Activated CD8-positive, alpha-beta memory T cell treated with anti-CD3 and anti-CD28 coated beads for 4 hours (primary cell): ENCODE measurements around the gene SYCP2L.
A peak's percentile ranks its signal among the peaks of the same experiment; 100 is the strongest.
"Not testable (repeated sequence)": the region's sequence is repeated elsewhere in the genome, so short reads cannot be mapped to it uniquely, and the experiment has no call there.

Experiments used
- DNase-seq, 2 donors: peaks; one replicate each; pipeline ENCODE4 v3.0.0-alpha.2; 2020; ENCODE audit warnings: low read depth in 2 of 2

Gene SYCP2L

DNA sequence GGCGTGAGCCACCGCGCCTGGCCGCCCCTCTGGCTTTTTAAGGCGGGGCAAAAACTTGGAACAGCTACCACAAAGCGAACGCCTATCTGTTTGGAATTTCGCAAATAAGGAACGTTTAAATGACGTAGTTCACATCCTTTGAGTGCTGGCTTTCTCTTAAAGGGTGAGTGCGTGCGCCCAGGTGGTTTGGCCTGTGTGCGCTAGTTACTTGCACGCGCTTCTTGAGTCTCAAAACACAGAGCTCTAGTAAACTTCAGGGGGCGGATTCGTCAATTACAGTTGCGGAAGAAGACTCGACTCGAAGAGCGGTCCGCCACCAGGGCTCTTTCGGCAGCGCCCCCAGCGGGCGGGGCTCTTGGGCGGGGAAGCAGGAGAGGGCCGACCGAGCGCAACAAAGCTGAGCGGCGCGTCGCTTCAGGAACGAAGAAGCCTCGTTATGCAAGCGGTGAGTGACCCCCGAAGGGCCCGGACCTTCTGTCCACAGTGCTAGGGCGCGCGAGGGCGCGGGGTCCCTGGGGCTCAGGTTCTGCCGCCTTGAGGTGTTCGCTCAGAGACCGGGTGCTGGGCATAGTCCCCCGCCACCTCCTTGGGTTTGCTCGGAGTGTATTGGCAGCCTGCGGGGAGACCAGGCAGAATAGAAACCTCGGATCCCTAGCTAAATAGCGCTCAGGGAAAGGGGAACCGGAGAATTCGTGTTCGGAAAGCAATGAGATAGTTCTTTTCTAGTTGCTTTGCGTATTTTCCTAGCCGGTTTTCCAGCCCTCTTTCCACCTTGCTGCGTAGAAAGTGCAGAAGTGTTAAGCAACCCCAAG, at the start of gene SYCP2L:
Gene SYCP2L (plus strand): TSS at position 362 of the 812 bp plus-strand sequence. CDS start 75 bp downstream, at position 437.
- no peak for DNase-seq

GRCh38 chr6:10837622-10837994, 49.2 kb upstream of the SYCP2L start:
- no peak for DNase-seq

- DNase-seq: peak; percentile 72 to 74
Observed at GRCh38 chr6:10837995-10838793, 48.7 kb upstream of the SYCP2L start, which contains the start of gene MAK. MAK (minus strand) TSS chr6:10838539; CDS start chr6:10830648, 7,891 bp downstream.

- DNase-seq: no peak
Observed at GRCh38 chr6:10838794-10839333, 48.0 kb upstream of the SYCP2L start.

DNA sequence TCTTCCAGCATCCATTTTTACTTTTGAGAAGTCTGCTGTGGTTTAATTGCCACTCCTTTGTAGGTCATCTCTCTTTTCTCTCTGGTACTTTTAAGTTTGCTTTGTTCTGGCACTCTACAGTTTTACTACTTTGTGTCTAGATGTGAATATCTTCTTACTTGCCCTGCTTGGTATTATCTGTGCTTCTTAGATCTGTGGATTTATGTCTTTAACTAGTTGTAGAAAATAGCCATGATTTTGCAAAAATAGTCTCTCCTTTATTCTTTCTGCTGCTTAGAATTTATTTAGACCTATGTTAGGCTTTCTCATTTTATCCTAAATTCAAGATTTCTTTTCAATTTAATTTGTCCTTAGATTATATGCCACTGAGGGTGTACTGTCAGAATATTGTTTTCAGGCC, 43.3 kb upstream of the SYCP2L start:
- no peak for DNase-seq

DNA sequence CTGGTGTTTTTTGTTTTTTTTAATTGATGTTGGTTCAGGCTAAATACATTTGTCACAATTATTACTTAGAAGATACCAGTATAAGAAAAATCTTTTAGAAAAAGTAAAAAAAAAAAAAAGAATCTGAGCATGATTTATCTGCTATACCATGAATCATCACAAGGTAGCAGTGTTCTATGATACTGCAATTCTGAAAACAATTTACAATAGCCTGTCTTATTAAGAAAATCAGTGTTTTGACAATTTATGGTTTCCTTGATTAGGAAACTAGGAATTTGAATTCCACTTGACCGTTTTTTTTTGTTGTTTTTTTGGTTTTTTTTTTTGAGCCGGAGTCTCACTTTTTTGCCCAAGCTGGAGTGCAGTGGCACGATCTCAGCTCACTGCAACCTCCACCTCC, 39.2 kb upstream of the SYCP2L start:
- DNase-seq: no peak

DNA sequence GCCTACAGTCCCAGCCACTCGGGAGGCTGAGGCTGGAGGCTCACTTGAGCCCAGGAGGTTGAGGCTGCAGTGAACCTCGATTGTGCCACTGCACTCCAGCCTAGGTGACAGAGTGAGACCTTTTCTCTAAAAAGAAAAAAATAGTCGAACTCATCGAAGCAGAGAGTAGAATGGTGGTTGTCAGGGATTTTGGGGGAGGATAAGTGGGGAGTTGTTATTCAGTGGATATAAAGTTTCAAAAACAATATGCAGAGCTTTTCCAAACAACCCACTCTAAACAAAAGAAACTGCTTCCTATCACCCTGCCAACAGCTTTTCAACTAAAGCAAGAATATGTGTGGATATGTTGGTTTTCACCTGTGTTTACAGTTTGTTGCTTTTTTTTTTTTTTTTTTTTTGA, 37.0 kb upstream of the SYCP2L start:
- DNase-seq: no peak

DNA sequence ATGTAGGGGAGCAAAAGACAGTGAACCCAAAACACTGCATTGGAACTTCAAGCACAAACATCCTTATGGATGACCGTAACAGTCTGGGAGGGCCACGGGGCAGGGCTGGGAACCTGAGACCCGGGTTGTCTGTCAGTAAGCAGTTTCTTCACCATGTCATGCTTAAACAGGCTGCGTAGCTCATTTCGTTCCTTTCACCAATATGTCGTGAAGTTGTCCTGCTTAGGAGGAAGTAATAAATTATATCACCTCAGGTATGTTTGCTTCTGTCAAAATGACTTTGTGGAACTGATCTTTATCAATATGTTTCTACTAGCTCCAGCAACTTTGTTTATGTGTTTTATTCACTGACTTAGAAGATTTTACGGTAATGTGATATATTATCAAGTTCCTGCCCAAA, 36.1 kb upstream of the SYCP2L start:
- no peak for DNase-seq

- DNase-seq: no peak
Observed at GRCh38 chr6:10852361-10852960, 34.4 kb upstream of the SYCP2L start.

DNA sequence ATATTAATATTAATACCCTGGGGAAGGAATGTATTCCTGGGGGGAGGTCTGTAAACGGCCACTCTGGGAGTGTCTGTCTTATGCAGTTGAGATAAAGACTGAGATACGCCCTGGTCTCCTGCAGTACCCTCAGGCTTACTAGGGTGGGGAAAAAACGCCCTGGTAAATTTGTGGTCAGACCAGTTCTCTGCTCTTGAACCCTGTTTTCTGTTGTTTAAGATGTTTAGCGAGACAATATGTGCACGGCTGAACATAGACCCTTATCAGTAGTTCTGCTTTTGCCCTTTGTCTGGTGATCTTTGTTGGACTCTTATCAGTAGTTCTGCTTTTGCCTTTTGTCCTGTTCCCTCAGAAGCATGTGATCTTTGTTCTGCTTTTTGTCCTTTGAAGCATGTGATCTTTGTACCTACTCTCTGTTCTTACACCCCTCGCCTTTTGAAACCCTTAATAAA, 33.0 kb upstream of the SYCP2L start:
- DNase-seq: not testable (repeated sequence)

GRCh38 chr6:10854922-10855632, 31.8 kb upstream of the SYCP2L start:
- no peak for DNase-seq

DNA sequence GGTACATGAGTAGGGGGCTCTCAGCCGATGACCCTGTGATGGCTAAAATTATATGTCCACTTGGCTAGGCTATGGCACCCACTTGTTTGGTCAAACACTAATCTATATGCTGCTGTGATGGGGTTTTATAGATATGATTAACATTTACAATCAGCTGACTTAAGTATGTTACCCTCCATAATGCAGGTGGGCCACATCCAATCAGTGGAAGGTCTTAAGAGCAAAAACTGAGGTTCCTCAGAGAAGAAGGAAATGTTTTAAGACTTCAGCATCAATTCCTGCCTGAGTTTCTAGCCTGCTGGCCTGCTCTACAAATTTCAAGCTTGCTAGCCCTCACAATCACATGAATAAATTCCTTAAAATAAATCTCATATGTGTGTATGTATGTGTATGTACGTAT, 29.6 kb upstream of the SYCP2L start:
- no peak for DNase-seq

DNA sequence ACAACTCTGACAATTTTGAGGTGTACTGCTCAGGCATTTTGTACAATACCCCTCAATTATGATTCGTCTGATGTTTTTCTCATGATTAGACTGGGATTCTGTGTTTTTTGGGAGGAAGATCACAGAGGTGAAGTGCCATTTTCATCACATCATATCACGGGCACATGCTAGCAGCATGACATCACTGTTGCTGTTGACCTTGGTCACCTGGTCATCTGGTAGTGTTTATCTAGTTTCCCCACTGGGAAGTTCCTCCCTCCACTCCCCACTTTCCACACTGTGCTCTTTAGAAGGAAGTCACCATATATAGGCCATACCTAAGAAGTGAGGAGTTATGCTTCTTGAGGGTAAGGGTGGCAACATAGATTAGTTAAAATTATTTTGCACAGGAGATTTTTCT, 25.8 kb upstream of the SYCP2L start:
- no peak for DNase-seq

GRCh38 chr6:10862361-10862760, 24.5 kb upstream of the SYCP2L start:
- DNase-seq: no peak

DNA sequence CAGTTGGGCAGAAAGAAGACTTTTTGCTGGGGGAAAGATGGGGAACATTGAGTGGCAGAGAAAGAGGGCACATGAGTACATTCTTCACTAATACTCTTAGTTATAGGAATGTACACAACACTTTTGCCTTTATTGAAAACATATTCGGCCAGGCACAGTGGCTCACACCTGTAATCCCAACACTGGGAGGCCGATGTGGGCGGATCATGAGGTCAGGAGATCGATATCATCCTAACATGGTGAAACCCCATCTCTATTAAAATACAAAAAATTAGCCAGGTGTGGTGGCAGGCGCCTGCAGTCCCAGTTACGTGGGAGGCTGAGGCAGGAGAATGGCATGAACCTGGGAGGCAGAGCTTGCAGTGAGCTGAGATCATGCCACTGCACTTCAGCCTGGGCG, 23.8 kb upstream of the SYCP2L start:
- not testable (repeated sequence) for DNase-seq

DNA sequence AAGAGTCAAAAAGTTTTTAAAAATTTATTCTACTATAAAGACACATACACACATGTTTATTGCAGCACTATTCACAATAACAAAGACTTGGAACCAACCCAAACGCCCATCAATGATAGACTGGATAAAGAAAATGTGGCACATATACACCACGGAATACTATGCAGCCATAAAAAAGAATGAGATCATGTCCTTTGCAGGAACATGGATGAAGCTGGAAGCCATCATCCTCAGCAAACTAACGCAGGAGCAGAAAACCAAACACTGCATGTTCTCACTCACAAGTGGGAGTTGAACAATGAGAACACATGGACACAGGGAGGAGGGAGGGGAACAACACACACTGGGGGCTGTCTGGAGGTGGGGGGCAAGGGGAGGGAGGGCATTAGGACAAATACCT, 20.1 kb upstream of the SYCP2L start:
- DNase-seq: not testable (repeated sequence)

- no peak for DNase-seq
Observed at GRCh38 chr6:10867952-10868351, 18.9 kb upstream of the SYCP2L start.

- no peak for DNase-seq
Observed at GRCh38 chr6:10873374-10873773, 13.5 kb upstream of the SYCP2L start.

GRCh38 chr6:10874207-10874606, 12.6 kb upstream of the SYCP2L start:
- no peak for DNase-seq

GRCh38 chr6:10875026-10875425, 11.8 kb upstream of the SYCP2L start:
- no peak for DNase-seq

- DNase-seq: no peak
Observed at GRCh38 chr6:10877012-10877411, 9.8 kb upstream of the SYCP2L start.

DNA sequence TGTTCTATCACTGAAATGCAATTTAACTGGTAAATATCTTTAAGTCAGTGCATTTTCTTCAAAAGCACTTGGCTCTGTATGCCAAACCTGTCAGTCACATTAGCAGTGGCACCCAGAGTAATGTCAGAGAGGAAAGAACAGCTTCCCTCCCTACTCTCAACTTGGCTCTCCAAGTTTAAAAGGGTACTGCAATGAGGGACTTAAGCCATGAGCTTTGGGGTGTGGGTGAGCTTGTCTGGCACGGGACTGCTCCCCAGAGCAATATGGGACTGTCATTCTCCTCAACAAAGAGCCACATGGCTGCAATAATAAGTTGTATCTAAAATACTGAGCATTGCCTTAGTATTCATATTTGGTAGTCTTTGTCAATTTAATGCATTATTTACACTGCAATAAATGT, 9.0 kb upstream of the SYCP2L start:
- no peak for DNase-seq
